NCI-H510A (cell line): ENCODE results near the gene OBSCN.

Source experiments
- DNase-seq: peaks from one replicate; lab custom pipeline; 2025; lab: John Stamatoyannopoulos, UW

The OBSCN gene

DNA sequence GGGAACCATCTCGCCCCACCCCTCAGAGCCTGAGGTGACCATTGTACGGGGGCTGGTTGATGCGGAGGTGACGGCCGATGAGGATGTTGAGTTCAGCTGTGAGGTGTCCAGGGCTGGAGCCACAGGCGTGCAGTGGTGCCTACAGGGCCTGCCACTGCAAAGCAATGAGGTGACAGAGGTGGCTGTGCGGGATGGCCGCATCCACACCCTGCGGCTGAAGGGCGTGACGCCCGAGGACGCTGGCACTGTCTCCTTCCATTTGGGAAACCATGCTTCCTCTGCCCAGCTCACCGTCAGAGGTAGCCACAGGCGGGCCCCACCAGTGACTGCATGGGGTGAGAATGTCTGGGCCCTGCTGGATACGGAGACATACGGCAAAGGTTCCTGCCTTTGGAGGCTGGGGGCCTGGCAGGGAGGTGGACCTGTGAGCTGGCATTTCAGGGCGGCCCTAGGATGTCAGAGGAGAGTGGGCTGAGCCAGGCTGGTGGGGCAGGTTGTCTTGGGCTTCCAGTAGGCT is 100.3 kb downstream of the OBSCN start:
- no peak for DNase-seq

DNA sequence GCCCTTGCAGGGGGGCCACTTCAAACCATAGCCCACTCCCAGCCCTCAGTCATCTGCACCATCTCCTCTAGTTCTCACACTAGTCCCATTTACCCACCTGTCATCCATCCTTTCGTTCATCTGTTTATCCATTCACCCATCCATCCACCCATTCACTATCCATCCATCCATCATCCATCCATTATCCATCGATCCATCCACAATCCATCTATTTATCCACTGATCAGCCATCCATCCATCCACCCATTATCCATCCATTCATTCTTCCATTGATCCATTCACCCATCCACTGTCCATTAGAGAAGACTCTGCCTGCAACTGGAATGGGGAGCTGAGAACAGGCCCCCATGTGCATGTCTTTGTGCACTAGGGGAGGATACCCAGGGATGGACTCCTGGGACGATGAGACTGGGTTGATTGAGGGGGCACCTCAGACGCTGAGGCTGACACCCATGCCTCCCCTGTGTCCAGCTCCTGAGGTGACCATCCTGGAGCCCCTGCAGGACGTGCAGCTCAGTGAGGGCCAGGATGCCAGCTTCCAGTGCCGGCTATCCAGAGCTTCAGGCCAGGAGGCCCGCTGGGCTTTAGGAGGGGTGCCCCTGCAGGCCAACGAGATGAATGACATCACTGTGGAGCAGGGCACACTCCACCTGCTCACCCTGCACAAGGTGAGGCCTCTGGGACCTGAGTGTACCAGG is 100.9 kb downstream of the OBSCN start:
- no peak for DNase-seq

DNA sequence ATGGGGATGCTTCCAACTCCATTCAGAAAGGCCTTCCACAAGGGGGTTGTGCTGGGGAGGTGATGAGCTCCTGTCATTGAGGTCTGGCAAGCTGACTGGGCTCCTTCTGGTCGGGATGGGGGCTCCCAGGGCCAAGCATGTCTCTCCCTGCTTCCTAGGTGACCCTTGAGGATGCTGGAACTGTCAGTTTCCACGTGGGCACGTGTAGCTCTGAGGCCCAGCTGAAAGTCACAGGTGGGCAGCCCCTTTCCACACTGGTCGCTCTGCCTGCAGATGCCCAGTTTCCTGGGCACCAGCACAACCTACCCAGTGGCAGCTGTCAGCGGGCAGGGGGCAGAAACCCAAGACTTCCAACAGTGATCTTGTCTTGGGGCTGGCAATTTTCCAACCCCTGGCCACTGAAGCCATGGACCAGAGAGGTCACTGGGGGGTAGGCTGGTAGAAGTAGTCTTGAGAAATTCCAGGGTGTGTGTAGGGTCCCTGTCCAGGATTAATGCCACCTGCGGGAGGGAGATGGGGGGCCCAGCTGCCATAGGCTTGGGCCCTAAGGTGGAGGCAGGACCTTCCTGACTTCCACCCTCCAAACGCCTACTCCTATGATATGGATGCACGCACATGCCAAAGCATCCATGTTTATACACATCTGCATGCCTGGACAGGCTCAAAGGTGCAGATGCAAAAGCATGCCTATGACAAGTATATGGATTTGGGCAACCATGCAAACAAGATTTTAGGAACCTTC is 101.7 kb downstream of the OBSCN start:
- DNase-seq: no peak

DNA sequence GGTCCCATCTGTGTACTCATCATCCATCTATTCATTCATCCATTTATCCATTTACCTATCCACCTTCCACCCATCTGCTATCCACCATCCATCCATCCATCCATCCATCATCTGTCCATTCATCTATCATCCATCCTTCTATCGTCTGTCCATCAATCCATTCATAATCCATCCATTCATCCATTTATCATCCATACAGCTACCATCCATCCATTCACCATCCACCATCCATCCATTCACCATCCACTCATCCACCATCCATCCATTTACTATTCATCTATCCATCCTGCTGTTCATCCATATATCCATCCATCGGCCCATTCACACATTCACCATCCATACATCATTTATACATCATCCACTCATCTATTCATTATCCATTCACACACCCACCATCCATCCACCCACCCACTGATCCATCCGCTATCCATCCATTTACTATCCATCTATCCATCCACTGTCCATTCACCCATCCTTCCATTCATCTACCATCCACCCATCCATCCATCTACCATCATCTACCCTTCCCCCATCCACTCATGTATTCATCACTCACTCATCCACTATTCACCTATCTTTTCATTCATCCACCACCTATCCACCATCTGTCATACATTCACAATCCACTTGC is 102.4 kb downstream of the OBSCN start:
- DNase-seq: no peak

DNA sequence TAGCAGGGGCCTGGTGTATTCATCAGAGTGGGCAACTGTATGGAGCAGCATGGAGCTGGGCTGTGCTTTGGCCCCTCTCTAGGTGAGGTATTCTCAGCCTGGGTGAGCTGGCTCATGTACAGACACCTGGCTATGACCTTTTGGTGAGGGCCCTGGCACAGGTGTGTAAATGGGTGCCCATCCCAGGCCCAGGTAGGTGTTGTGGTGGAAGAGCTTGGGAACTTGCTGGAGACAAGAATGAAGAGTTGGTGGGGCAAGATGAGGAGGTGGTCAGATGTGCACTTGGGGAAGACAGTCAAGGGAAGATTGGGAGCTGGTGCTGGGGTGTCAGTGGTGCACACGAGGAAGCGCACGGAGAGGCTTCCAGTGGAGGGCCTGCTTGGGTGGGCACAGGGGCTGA is 103.2 kb downstream of the OBSCN start:
- DNase-seq: no peak

DNA sequence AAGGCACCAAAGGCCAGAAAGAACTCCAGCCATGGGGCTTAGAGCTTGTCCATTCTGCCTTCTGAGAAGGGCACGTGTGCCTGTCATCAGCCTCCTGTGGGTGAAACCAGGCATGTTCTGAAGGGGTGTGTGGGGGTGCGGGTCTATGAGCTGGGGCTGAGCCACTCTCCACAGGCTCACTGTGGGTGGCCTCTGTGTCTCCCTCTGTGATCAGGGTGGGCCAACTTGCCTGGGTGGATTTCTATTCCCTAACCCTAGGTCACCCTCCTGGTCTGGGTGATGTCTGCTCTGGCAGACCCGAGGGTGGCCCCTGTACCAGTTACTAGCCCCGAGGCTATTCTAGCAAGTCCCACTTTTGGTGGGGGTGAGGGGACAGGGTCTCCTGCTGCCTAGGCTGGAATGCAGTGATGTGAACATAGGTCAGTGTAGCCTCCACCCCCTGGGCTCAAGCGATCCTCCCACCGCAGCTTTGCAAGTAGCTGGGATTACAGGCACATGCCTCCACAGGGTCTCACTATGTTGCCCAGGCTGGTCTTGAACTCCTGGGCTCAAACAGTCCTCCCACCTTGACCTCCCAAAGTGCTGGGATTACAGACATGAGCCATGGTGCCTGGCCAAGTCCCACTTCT is 104.4 kb downstream of the OBSCN start:
- DNase-seq: no peak

DNA sequence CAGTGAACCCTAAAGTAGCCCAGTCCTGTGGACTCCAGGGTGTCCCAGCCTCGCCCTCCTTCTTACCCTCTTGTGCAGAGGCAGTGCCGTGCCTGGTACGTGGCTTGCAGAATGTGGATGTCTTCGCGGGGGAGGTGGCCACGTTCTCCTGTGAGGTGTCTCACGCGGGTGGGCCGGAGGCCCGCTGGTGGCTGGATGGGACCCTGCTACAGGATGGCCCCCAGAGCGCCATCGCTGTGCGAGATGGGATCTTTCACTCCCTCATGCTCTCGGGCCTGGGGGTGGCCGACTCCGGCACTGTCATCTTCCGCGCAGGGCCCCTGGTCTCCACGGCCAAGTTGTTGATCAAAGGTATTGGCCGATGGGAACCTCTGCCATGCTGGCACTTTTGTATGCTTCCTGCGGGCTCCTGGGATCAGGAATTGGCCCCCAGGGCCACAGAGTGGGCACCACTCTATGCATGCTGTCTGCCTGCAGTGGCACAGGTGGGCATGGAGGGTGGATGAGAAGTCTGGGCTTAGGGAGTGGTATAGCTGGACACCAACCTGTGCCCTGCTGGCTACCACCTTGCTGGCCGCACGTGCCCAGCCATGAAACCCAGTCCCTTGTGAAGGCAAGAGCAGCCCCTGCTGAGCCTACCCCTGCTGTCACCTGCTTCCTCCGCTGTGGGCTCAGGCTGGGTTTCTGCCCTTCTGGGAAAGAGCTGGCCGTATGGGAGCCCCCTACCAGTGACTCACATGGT is 105.9 kb downstream of the OBSCN start:
- DNase-seq: no peak

DNA sequence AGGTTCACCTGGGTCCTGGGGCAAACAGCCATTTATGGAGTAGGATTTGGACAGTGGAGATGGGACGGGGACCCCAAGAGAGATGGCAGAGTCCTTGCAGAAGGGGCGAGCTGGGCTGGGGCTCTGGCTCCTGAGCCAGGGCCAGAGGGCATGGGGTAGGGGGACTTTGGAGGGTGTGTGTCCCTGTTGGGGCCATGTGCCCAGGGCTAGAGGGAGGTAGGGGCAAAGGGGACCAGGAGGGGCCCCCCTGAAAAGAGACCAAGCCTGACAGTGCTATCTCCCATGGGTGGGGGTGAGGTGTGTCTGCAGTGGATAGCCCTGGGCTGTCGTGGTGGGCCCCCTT is 106.4 kb downstream of the OBSCN start:
- no peak for DNase-seq

DNA sequence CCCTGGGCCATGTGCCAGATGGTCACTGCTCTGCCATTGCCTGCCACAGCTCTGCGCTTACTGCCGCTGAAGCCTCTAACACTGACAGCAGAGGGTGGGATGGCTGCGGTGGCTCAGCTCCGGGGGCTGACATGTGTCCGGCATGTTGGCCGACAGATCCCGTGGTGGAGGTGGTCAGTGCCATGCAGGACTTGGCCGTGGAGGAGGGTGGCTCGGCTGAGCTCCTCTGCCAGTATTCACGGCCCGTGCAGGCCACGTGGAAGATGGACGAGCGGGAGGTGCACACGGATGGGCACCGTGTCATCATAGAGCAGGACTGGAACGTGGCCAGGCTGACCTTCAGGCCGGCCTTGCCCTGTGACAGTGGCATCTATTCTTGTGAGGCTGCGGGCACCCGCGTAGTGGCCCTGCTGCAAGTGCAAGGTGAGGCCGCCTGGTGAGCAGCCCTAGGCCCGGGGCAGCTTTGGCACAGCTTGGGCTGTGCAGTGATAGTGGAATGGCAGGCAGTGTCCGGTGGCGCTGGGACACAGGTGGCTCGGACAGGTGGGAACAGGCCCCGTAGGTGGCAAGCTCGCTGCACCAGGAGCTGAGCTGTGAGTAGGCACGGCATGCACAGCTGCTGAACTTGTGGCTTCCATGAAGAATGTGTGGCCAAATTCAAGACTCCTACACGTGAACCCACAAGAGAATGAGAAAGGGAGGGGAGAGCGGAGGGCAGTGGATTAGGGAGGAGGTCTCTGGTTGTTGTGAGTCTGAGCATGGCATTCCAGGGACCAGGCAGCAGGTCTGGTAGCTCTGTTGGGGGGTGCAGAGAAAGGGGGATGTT is 107.0 kb downstream of the OBSCN start:
- no peak for DNase-seq

DNA sequence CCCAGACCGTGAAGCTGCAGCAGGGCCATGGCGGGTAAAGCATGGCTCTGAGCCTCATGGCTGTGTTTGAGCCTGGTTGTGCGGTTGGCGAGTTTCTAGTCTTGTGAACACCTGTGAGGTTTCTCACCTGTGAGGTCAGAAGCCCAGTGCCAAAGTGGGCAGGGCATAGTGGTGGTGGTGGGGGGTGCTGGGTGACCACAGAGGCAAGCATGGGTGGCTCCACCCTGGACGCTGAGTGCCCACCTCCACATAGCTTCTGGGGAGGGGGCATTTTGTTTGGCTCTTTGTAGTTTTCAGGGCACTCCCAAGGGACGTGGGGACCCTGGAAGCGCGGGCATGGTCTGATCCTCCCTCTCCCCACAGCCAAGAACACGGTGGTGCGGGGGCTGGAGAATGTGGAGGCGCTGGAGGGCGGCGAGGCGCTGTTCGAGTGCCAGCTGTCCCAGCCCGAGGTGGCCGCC is 107.7 kb downstream of the OBSCN start:
- DNase-seq: no peak

DNA sequence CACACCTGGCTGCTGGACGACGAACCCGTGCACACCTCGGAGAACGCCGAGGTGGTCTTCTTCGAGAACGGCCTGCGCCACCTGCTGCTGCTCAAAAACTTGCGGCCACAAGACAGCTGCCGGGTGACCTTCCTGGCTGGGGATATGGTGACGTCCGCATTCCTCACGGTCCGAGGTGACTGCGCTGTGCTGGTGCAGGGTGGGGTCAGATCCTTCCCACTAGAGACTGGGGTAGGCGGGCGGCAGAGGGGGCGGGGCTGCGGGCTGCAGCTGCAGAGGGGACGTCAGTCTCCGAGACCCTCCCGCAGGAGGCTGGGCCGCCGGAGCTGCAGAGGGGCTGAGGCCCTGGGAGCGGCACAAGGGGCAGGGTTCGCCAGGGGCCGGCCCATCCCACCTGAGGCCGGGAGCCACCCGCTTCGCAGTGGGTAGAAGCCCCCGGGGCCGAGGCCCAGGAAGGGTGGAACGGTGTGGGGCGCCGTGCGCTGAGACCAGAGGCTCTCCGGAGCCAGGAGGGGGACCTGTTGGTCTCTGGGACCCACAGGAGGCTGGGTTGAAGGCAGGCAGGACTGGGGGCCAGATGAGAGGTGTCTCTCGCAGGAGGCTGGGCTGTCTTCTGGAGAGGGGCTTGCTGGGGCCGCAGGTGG is 108.2 kb downstream of the OBSCN start:
- no peak for DNase-seq

DNA sequence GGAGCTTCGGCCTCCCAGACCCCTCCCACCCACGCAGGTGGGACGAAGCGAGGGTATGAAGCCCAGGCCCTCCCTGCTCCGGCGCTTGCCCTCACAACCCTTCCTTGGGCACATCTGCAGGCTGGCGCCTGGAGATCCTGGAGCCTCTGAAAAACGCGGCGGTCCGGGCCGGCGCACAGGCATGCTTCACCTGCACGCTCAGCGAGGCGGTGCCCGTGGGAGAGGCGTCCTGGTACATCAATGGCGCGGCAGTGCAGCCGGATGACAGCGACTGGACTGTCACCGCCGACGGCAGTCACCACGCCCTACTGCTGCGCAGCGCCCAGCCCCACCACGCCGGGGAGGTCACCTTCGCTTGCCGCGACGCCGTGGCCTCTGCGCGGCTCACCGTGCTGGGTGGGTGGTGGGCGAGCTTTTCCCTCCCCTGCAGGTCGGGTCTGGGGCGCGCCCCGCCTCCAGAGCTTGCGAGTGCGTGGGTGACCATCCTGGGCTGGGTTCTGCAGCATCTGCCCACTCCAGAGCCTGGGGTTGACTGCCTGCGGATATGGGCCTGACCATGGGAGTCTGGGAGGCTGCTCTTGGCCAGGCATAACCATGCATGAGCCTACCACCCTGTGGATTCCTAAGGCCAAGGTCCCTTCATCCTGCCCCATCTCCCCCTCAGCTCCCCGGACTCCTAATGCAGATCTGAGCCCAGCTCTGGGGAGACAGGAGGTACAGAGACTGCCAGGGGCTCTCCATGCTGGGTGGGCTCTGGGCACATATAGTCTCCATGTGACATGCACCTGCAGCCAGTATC is 108.9 kb downstream of the OBSCN start:
- no peak for DNase-seq

DNA sequence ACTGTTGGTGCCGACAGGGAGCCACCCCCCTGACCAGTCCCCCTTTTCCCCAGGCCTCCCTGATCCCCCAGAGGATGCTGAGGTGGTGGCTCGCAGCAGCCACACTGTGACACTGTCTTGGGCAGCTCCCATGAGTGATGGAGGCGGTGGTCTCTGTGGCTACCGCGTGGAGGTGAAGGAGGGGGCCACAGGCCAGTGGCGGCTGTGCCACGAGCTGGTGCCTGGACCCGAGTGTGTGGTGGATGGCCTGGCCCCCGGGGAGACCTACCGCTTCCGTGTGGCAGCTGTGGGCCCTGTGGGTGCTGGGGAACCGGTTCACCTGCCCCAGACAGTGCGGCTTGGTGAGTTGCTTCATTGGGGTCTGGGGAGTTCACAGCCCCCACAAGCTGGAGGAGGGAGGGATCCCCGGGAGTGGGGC is 109.6 kb downstream of the OBSCN start:
- DNase-seq: no peak

DNA sequence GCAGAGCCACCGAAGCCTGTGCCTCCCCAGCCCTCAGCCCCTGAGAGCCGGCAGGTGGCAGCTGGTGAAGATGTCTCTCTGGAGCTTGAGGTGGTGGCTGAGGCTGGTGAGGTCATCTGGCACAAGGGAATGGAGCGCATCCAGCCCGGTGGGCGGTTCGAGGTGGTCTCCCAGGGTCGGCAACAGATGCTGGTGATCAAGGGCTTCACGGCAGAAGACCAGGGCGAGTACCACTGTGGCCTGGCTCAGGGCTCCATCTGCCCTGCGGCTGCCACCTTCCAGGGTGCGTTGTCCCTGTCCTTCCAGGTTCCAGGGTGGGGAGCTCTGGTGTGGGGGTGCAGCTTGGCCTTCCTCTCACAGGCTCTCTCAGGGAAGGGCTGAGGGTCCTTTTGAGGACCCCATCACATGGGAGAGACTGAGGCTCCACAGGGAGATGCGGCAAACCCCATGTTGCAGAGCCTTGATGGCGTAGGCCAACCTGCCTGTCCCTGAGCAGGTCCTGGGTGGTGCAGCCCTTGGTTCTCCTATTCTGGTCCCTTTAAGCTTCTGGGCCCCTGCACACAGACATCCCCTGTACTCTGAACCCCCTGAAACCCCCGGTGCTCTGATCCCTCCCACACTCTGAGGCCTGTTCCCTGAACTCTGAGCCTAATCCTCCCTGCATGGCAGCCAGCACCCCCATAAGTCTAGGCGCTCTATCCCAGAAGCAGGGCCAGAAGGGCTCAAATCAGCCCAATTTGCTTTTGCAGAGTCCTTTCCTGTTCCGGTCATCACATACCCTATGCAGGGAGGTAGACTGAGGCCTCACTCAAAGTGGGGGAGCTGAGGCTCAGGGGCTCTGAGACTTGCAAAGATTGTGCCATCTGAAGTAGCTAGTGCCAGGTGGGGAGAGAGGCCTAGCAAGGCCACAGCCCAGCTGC is 110.3 kb downstream of the OBSCN start:
- DNase-seq: no peak

DNA sequence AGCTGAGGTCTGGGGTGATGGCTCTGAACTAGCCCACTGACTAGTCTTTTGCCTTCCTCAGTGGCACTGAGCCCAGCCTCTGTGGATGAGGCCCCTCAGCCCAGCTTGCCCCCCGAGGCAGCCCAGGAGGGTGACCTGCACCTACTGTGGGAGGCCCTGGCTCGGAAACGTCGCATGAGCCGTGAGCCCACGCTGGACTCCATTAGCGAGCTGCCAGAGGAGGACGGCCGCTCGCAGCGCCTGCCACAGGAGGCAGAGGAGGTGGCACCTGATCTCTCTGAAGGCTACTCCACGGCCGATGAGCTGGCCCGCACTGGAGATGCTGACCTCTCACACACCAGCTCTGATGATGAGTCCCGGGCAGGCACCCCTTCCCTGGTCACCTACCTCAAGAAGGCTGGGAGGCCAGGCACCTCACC is 111.0 kb downstream of the OBSCN start:
- DNase-seq: no peak

DNA sequence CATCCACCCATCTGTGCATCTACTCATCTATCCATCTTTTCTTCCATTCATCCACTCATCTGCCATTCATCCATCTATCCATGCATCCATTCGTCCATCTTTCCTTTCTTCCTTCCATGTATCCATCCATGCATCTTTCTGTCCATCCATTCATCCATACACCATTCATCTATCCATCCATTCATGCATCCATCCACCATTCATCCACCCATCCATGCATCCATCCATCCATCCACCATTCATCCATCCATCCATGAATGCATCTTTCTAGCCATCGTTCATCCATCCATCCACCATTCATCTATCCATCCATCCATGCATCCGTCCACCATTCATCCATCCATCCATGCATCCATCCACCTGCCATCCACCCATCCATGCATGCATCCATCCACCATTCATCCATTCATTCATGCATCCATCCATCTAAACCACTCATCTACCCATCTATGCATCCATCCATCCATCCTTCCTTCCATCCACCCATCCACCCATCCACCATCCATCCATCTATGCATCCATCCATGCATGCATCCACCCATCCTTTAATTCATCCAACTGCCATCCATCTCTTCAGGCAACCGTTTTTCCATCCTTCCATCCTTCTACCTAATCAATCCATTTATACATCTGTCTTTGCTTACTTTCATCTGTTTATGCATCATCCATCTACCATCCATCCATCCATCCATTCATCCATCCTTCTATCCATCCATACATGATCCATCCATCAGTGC is 111.7 kb downstream of the OBSCN start:
- no peak for DNase-seq

DNA sequence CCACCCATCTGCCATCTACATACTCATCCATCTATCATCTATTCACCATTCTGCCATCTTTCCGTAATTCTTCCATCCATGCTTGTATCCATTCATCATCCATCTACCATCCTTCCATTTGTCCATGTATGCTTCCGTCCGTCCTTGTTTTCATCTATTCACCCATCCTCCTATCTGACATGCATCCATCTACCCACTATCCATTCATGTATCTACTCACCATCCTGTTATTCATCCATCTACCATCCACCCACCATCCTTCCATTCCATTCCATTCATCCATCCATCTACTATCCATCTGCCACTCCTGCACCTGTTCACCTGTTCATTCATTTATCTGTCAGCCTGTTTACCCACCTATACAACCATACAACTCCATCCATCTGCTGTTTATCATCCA is 112.5 kb downstream of the OBSCN start:
- DNase-seq: no peak

DNA sequence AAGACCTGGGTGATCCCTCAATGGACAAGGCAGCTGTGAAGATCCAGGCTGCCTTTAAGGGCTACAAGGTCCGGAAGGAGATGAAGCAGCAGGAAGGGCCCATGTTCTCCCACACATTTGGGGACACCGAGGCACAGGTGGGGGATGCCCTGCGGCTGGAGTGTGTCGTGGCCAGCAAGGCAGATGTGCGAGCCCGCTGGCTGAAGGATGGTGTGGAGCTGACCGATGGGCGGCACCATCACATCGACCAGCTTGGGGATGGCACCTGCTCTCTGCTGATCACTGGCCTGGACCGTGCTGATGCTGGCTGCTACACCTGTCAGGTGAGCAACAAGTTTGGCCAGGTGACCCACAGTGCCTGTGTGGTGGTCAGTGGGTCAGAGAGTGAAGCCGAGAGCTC is 113.6 kb downstream of the OBSCN start:
- no peak for DNase-seq
